ENCODE measurements around the gene TMED5.

The TMED5 gene

GRCh38 chr1:93120614-93121013, 59.6 kb downstream of the TMED5 start:
- DNase-seq (ENCODE audit: low spot score), result no peak

GRCh38 chr1:93114391-93114790, 65.8 kb downstream of the TMED5 start:
- no peak for DNase-seq (ENCODE audit: low spot score)

- no peak for DNase-seq (ENCODE audit: low spot score)
These were observed 67.1 kb downstream of the TMED5 start for GRCh38 chr1:93113127-93113526.

GRCh38 chr1:93111561-93111960, 68.7 kb downstream of the TMED5 start:
- DNase-seq (ENCODE audit: low spot score), result no peak

GRCh38 chr1:93111065-93111464, 69.1 kb downstream of the TMED5 start:
- DNase-seq (ENCODE audit: low spot score), result no peak

- no peak for DNase-seq (ENCODE audit: low spot score)
These were observed 70.6 kb downstream of the TMED5 start for GRCh38 chr1:93109578-93109977.

GRCh38 chr1:93108335-93108734, 71.9 kb downstream of the TMED5 start:
- DNase-seq (ENCODE audit: low spot score), result no peak

- no peak for DNase-seq (ENCODE audit: low spot score)
These were observed 72.8 kb downstream of the TMED5 start for GRCh38 chr1:93107395-93107794.

- DNase-seq (ENCODE audit: low spot score), result no peak
These were observed 74.0 kb downstream of the TMED5 start for GRCh38 chr1:93106226-93106625.

GRCh38 chr1:93102142-93102541, 78.1 kb downstream of the TMED5 start:
- no peak for DNase-seq (ENCODE audit: low spot score)
